ENCODE data around the gene SRSF11.
"Not testable (repeated sequence)": the region's sequence is repeated elsewhere in the genome, so short reads cannot be mapped to it uniquely, and the experiment has no call there.

The SRSF11 gene

GRCh38 chr1:70221238-70222121 is at the start of gene SRSF11:
Gene SRSF11 (plus strand): TSS chr1:70221380. CDS start chr1:70221637, 257 bp downstream.
- H3K9me3 Mint-ChIP-seq: no peaks in the 10 kb centered on the region
- peaks cover 31% of the 10 kb centered on the region for H3K4me1 Mint-ChIP-seq
- H3K27ac Mint-ChIP-seq (ENCODE audit: low read depth): peak within 1 kb of the TSS; percentile 98
- H3K36me3 Mint-ChIP-seq (ENCODE audit: insufficient read depth): peaks cover 37% of the 10 kb centered on the region
- peak within 1 kb of the TSS; percentile 87 for H3K4me3 Mint-ChIP-seq
- no peaks in the 10 kb centered on the region for H3K27me3 Mint-ChIP-seq
- peak; percentile 95 for ATAC-seq (replicated peaks; ENCODE audit: extremely low read depth, poor library complexity, severe bottlenecking)
- DNase-seq (ENCODE audit: low spot score in 2 of 2): peak; percentile 94 to 97

- H3K4me3 Mint-ChIP-seq: no peak overlapping the region
- no peak overlapping the region for H3K27ac Mint-ChIP-seq (ENCODE audit: low read depth)
- ATAC-seq (replicated peaks; ENCODE audit: extremely low read depth, poor library complexity, severe bottlenecking): no peak
- no peaks in the 10 kb centered on the region for H3K9me3 Mint-ChIP-seq
- peaks cover 25% of the 10 kb centered on the region for H3K36me3 Mint-ChIP-seq (ENCODE audit: insufficient read depth)
- no peaks in the 10 kb centered on the region for H3K27me3 Mint-ChIP-seq
- DNase-seq (ENCODE audit: low spot score in 2 of 2): no peak
- H3K4me1 Mint-ChIP-seq: no peaks in the 10 kb centered on the region
Measured at GRCh38 chr1:70171512-70171911, 49.7 kb upstream of the SRSF11 start.

- not testable (repeated sequence) for H3K27me3 Mint-ChIP-seq; H3K4me3 Mint-ChIP-seq; H3K9me3 Mint-ChIP-seq; H3K4me1 Mint-ChIP-seq; DNase-seq (ENCODE audit: low spot score in 2 of 2); H3K27ac Mint-ChIP-seq (ENCODE audit: low read depth); ATAC-seq (replicated peaks; ENCODE audit: extremely low read depth, poor library complexity, severe bottlenecking)
- H3K36me3 Mint-ChIP-seq (ENCODE audit: insufficient read depth): peaks cover 13% of the 10 kb centered on the region
Measured at GRCh38 chr1:70185181-70185580, 36.0 kb upstream of the SRSF11 start.

- Mint-ChIP-seq H3K9me3 (no peaks in the 10 kb centered on the region), H3K4me1 (peaks cover 8% of the 10 kb centered on the region), H3K27ac (ENCODE audit: low read depth) (no peak overlapping the region), H3K27me3 (no peaks in the 10 kb centered on the region), H3K4me3 (no peak overlapping the region), H3K36me3 (ENCODE audit: insufficient read depth) (peaks cover 11% of the 10 kb centered on the region)
- no peak for ATAC-seq (replicated peaks; ENCODE audit: extremely low read depth, poor library complexity, severe bottlenecking)
- DNase-seq (ENCODE audit: low spot score in 2 of 2): no peak
Measured at GRCh38 chr1:70188522-70188921, 32.7 kb upstream of the SRSF11 start.

GRCh38 chr1:70190180-70190579 is 31.0 kb upstream of the SRSF11 start:
- no peak overlapping the region for H3K27ac Mint-ChIP-seq (ENCODE audit: low read depth)
- H3K4me1 Mint-ChIP-seq: peaks cover 8% of the 10 kb centered on the region
- no peaks in the 10 kb centered on the region for H3K9me3 Mint-ChIP-seq
- peaks cover 6% of the 10 kb centered on the region for H3K36me3 Mint-ChIP-seq (ENCODE audit: insufficient read depth)
- no peaks in the 10 kb centered on the region for H3K27me3 Mint-ChIP-seq
- DNase-seq (ENCODE audit: low spot score in 2 of 2): no peak
- no peak for ATAC-seq (replicated peaks; ENCODE audit: extremely low read depth, poor library complexity, severe bottlenecking)
- H3K4me3 Mint-ChIP-seq: no peak overlapping the region

- not testable (repeated sequence) for H3K4me1 Mint-ChIP-seq; DNase-seq (ENCODE audit: low spot score in 2 of 2); ATAC-seq (replicated peaks; ENCODE audit: extremely low read depth, poor library complexity, severe bottlenecking); H3K27me3 Mint-ChIP-seq; H3K36me3 Mint-ChIP-seq (ENCODE audit: insufficient read depth); H3K27ac Mint-ChIP-seq (ENCODE audit: low read depth); H3K4me3 Mint-ChIP-seq; H3K9me3 Mint-ChIP-seq
Measured at GRCh38 chr1:70192446-70192845, 28.7 kb upstream of the SRSF11 start.

- Mint-ChIP-seq H3K27ac (ENCODE audit: low read depth) (no peak overlapping the region), H3K36me3 (ENCODE audit: insufficient read depth) (peaks cover 4% of the 10 kb centered on the region), H3K27me3 (no peaks in the 10 kb centered on the region), H3K9me3 (no peaks in the 10 kb centered on the region), H3K4me3 (no peak overlapping the region), H3K4me1 (peaks cover 14% of the 10 kb centered on the region)
- ATAC-seq (replicated peaks; ENCODE audit: extremely low read depth, poor library complexity, severe bottlenecking) (no peak), DNase-seq (ENCODE audit: low spot score in 2 of 2) (no peak)
Measured at GRCh38 chr1:70194601-70195000, 26.6 kb upstream of the SRSF11 start.

GRCh38 chr1:70195342-70195741 is 25.8 kb upstream of the SRSF11 start:
- ATAC-seq (replicated peaks; ENCODE audit: extremely low read depth, poor library complexity, severe bottlenecking) (no peak), DNase-seq (ENCODE audit: low spot score in 2 of 2) (no peak)
- H3K9me3 Mint-ChIP-seq: no peaks in the 10 kb centered on the region
- H3K4me1 Mint-ChIP-seq: peaks cover 14% of the 10 kb centered on the region
- H3K4me3 Mint-ChIP-seq: no peak overlapping the region
- no peaks in the 10 kb centered on the region for H3K27me3 Mint-ChIP-seq
- no peak overlapping the region for H3K27ac Mint-ChIP-seq (ENCODE audit: low read depth)
- H3K36me3 Mint-ChIP-seq (ENCODE audit: insufficient read depth): peaks cover 4% of the 10 kb centered on the region

- Mint-ChIP-seq H3K36me3 (ENCODE audit: insufficient read depth) (peaks cover 6% of the 10 kb centered on the region), H3K4me3 (no peak overlapping the region)
Measured at GRCh38 chr1:70196333-70196732, 24.8 kb upstream of the SRSF11 start.

GRCh38 chr1:70200065-70200464 is 21.1 kb upstream of the SRSF11 start:
- no peaks in the 10 kb centered on the region for H3K27me3 Mint-ChIP-seq
- H3K36me3 Mint-ChIP-seq (ENCODE audit: insufficient read depth): peaks cover 11% of the 10 kb centered on the region
- no peak overlapping the region for H3K27ac Mint-ChIP-seq (ENCODE audit: low read depth)
- no peaks in the 10 kb centered on the region for H3K9me3 Mint-ChIP-seq
- DNase-seq (ENCODE audit: low spot score in 2 of 2): no peak
- H3K4me3 Mint-ChIP-seq: no peak overlapping the region
- no peak for ATAC-seq (replicated peaks; ENCODE audit: extremely low read depth, poor library complexity, severe bottlenecking)
- peaks cover 46% of the 10 kb centered on the region for H3K4me1 Mint-ChIP-seq

More at GRCh38 chr1:70196333-70196732, 24.8 kb upstream of the SRSF11 start:
- Mint-ChIP-seq H3K9me3 (no peaks in the 10 kb centered on the region), H3K27ac (ENCODE audit: low read depth) (no peak overlapping the region), H3K4me1 (peaks cover 23% of the 10 kb centered on the region), H3K27me3 (no peaks in the 10 kb centered on the region)
- ATAC-seq (replicated peaks; ENCODE audit: extremely low read depth, poor library complexity, severe bottlenecking) (no peak), DNase-seq (ENCODE audit: low spot score in 2 of 2) (no peak)

- no peaks in the 10 kb centered on the region for H3K27me3 Mint-ChIP-seq
- no peak overlapping the region for H3K4me3 Mint-ChIP-seq
- H3K9me3 Mint-ChIP-seq: no peaks in the 10 kb centered on the region
- H3K36me3 Mint-ChIP-seq (ENCODE audit: insufficient read depth): peaks cover 22% of the 10 kb centered on the region
- ATAC-seq (replicated peaks; ENCODE audit: extremely low read depth, poor library complexity, severe bottlenecking) (no peak), DNase-seq (ENCODE audit: low spot score in 2 of 2) (no peak)
- H3K4me1 Mint-ChIP-seq: peaks cover 57% of the 10 kb centered on the region
- no peak overlapping the region for H3K27ac Mint-ChIP-seq (ENCODE audit: low read depth)
Measured at GRCh38 chr1:70202173-70202758, 18.9 kb upstream of the SRSF11 start.

GRCh38 chr1:70204139-70204538 is 17.0 kb upstream of the SRSF11 start:
- H3K9me3 Mint-ChIP-seq: no peaks in the 10 kb centered on the region
- H3K4me1 Mint-ChIP-seq: peaks cover 65% of the 10 kb centered on the region
- peak overlapping the region; percentile 99 for H3K27ac Mint-ChIP-seq (ENCODE audit: low read depth)
- peak overlapping the region; percentile 96 for H3K4me3 Mint-ChIP-seq
- H3K36me3 Mint-ChIP-seq (ENCODE audit: insufficient read depth): peaks cover 23% of the 10 kb centered on the region
- DNase-seq (ENCODE audit: low spot score in 2 of 2): no peak
- no peaks in the 10 kb centered on the region for H3K27me3 Mint-ChIP-seq
- no peak for ATAC-seq (replicated peaks; ENCODE audit: extremely low read depth, poor library complexity, severe bottlenecking)

- Mint-ChIP-seq H3K27ac (ENCODE audit: low read depth) (peak overlapping the region; percentile 99), H3K27me3 (no peaks in the 10 kb centered on the region)
Measured at GRCh38 chr1:70204600-70204999, 16.6 kb upstream of the SRSF11 start.

More at GRCh38 chr1:70204600-70204999, 16.6 kb upstream of the SRSF11 start:
- no peak for ATAC-seq (replicated peaks; ENCODE audit: extremely low read depth, poor library complexity, severe bottlenecking)
- DNase-seq (ENCODE audit: low spot score in 2 of 2): no peak
- Mint-ChIP-seq H3K4me3 (peak overlapping the region; percentile 96), H3K9me3 (no peaks in the 10 kb centered on the region), H3K36me3 (ENCODE audit: insufficient read depth) (peaks cover 23% of the 10 kb centered on the region), H3K4me1 (peaks cover 65% of the 10 kb centered on the region)

All from central memory CD8-positive, alpha-beta T cell (primary cell).